Hippocampal formation (tissue), 2 donors: ENCODE measurements around the gene PSMC3.

Experiments used
- DNase-seq, 2 donors: peaks; one replicate each; lab custom pipeline; 2025; lab: John Stamatoyannopoulos, UW

Gene PSMC3

DNA sequence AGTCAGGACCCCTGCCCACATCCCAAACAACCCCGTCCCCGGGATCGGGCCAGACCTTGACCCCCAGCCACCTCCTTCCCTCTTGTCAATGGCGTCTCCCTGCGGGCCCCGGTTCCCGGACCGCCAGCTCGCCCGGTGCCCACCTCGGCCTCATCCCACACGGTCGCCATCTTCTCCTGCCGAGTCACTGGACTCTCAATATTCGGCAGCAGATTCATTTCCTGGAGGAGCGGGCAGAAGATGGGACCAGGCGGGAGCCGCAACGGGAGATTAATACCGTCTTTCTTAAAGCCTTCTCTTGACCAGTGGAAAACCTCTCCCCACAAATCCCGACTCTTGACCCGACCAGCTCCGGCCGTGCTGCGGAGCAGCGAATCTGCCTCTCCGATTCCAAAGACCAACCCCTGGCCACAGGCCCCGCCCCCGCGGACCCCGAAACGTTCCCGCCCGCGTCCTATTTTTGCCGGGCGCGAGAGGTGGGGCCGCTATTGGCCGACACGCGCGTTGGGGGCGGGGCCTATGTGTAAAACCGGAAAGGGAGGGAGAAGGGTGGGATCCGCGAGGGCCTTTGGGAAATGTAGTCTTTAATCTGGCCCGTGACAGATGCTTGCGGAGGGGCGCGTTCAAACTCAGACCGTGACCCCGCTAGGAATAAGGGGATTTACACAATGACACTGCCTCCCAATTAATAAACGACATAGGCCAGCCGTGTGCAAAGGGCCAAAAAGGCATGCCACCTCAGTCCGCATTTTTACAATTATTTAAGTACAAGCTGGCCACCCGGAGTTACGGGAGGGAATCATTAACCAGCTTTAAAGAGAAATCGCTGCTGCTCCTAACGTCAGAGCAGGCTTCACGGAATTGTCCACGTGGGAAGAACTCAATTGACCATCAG lies at the start of gene PSMC3:
Gene PSMC3, minus strand, starts transcription at position 378 of the 895 bp plus-strand sequence. Its CDS starts 160 bp downstream, at position 218.
- peak; percentile 96 to 98 for DNase-seq

GRCh38 chr11:47470671-47471070 lies 44.4 kb upstream of the PSMC3 start:
- no peak for DNase-seq

DNA sequence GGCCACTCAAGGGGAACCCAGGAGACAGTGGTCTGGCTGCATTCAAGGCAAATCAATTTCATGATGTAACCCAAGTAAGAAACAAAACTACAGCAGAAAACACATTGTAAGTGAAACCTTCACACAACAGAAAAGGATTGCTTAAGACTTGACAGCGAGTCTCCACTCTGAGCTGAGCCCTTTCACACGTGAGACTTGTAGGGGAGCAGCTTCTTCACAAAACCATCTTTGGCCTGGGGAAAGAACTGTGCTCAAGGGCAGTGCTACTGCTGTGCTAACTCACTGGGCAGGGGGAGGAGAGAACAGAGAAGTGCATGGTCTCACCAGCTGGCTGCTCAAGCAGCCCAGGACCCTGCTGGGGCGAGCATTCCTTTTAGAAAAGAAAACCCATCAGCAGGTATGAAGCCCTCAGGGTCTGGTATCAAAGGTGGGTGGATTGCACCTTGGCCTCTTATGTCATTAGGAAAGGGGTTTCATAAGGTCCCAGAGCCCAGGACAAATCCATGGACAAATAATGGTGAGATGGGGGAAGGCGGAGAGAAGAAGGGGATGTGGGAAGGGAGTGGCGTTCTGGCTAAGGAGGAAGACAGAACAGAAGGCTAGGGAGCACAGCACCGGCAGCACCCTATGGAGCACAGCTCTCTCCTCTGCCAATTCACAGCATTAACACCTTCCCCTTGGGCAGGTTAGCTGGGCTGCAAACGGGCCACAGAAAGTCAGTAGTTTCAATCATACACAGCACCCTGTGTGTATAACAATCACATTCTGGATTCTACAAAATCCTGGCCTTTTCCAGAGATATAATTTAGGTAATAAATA lies 43.3 kb upstream of the PSMC3 start:
- no peak for DNase-seq

DNA sequence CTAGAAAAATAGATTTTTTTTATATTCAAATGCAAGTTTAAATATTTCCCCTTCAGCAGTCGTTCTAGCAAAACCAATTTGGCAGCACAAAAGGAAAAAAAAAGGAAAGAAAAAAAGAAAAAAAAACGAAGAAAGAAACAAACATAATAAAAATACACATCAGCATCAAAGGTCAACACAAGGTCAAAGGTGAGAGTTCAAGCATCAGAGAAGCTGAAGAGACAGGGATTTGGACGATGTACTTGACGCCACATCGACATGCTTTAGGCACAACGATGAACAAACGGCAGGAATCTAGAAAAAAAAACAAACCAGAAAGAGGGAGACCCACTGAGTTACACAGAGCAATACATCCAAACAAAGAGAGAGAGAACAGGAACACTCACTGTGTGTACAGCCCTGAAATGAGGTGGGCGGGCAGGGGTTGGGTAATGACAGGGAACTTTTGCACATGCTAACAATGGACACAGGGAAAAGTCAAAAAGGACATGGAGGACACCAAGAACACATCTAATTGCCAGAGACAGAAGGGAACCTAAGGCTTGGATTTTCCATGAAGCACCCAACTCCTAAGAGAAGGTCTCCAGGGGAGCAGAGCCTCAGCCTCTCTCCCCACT lies 42.5 kb upstream of the PSMC3 start:
- DNase-seq, result no peak

DNA sequence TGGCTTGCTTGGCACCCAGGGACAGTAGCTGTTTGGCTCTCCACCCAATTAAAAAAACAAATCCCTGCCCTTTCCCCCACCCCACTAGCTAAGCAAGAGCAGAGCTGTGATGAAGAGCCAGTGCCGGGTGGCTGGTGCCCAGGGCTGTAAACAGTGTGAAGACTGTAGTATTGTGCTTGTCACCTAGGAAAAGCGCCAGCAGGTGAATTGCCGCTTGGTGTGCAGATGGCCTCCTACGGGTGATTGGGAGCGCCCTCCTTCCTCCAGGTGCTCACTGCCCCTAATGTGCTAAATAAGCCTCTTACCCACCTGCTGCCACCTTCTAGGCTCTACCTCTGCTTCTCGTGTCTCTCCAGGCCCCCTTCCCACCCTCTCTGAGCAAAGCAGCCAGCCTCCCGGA lies 41.1 kb upstream of the PSMC3 start:
- DNase-seq, result no peak

DNA sequence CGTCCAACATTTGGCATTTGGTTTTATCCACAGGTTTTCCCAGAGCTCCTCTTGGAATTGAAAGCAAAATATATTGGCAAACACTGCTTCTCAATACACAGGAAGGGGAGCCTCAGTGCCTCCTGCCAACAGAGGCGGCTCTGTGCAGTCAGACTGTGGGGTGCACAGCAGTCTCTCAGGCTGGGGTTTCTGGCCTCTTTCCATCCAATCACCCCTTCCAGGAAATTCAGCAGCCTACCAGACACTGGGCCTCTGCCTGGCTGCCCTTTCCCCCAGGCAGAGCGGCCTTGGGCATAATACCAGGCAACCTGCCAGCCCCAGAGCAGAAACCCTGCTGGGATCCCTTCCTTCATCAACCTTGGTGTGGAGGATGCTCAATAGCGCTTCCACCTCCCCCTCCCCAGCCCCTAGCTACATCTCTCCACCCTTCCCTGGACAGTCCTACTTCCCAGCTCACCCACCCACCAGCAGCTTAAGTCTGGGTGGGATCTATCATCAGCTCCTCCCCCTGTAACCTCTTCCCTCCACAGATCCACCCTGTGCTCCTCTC lies 40.5 kb upstream of the PSMC3 start:
- peak; percentile 63 to 78 for DNase-seq

DNA sequence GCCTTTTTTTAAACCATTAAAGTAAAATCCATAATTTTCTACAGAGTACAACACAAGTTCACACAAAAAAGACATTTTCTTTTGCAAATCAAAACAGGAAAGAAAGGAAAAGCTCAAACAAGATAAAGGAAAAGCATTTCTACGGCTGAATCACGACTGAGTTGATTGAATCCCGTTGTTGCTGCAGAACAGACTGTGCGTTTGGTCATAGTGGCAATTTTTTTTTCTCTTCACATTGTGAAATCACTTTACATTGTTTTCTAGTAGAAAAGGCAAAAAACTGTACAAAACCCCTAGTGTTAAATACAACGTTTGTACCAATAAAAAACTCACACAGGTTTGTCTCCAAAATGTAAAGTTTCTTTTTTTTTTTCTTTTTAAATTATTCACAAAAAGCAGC lies 40.0 kb upstream of the PSMC3 start:
- no peak for DNase-seq

DNA sequence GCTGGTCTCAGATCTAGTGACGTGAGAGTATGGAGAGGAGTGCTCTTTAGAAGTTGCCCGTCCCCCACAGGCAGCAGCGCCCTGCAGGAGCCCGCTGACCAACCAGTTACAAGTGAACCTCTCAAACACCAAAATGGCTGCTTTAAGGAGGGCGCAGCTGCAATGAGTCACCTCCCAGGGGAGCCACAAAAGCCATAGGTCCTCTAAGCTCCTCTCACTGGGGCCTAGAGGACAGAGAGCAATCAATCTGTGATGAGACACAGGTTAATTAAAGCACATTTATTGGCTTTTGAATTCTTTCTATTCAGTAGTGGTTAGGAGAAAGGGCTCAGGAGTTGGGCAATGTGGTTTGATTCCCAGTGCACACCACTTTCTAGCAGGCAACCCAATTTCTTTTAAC lies 38.2 kb upstream of the PSMC3 start:
- no peak for DNase-seq

- no peak for DNase-seq
Observed at GRCh38 chr11:47461876-47462275, 35.6 kb upstream of the PSMC3 start.

GRCh38 chr11:47460571-47461235 lies 34.5 kb upstream of the PSMC3 start:
- no peak for DNase-seq

GRCh38 chr11:47454258-47454671 lies 28.0 kb upstream of the PSMC3 start:
- peak; percentile 52 to 75 for DNase-seq

GRCh38 chr11:47453365-47453764 lies 27.1 kb upstream of the PSMC3 start:
- DNase-seq, result no peak

- DNase-seq, result no peak
Observed at GRCh38 chr11:47451990-47452389, 25.8 kb upstream of the PSMC3 start.

DNA sequence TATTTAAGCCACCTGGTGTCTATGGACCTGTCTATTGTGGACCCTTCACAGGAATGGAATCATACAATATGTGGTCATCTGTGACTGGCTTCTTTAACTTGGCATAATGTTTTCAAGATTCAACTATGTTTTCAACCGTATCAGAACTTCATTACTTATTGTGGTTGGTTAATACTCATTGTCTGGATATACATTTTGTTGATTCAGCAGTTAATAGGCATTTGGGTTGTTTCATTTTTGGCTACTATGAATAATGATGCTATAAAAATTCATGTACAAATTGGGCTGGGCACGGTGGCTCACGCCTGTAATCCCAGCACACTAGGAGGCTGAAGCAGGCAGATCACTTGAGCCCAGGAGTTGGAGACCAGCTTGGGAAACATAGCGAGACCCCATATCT lies 25.2 kb upstream of the PSMC3 start:
- no peak for DNase-seq

DNA sequence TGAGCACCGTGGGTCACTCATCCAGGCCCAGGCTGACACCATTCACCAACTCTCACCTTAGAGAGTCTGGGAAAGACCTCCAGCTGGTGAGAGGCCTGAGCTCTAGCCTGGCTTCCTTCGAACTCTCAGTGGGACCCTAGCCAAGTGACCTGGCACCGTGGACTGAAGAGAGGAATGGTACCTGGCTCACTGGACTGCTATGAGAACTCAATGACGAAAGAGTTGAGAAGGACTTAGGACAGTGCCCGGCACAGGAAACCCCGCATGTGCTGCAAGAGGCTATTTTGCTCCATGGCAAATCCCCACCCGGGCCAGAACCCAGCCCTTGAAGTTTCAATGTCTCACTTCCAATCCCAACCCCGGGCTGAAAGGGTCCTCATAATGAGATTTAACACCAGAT lies 23.3 kb upstream of the PSMC3 start:
- DNase-seq, result no peak

DNA sequence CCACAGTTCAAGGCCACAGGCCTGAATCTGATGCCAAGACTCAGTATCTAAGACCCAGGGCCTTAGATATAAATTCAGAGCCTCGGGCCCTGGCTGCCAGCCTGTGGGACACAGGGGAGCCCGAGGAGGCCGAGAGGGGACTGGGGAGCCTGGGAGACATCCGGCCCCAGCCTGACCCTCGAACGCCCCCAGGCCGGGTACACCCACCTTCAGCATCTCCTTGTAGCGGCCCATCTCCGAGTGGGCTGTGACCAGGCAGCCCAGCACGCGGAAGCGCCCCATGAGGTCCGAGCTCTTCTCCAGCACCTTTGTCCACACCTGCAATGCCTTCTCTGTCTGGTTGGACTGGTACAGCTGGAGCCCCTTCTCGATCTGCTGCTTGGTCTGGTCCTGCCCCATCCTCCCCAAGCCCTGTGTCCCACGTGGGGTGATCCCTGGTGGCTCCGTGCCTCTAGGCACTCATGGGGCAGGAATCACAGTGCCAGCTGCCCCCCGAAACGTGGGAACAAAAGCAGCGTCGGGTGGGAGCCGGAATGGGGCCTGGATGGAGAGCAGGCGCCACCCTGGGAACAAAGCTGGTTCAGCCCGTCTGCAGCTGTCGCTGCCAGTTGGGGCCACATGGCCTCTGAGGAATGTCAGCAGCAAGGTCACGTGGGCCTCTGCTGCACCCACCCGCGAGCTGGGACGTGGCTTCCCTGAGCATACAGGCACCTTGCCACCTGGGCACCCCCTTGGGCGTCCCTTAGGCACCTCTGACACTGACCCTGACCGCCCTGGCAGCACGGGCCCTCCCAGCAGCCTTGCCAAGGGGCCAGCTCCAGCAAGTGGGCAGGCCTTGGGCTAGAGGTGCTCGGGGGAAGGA lies 22.6 kb upstream of the PSMC3 start, which contains the start of gene RAPSN:
Gene RAPSN, minus strand, starts transcription at position 571 of the 862 bp plus-strand sequence. Its CDS starts 172 bp downstream, at position 399.
- DNase-seq, result no peak

- no peak for DNase-seq
Observed at GRCh38 chr11:47447906-47448305, 21.7 kb upstream of the PSMC3 start.

- no peak for DNase-seq
Observed at GRCh38 chr11:47446833-47447232, 20.6 kb upstream of the PSMC3 start.

DNA sequence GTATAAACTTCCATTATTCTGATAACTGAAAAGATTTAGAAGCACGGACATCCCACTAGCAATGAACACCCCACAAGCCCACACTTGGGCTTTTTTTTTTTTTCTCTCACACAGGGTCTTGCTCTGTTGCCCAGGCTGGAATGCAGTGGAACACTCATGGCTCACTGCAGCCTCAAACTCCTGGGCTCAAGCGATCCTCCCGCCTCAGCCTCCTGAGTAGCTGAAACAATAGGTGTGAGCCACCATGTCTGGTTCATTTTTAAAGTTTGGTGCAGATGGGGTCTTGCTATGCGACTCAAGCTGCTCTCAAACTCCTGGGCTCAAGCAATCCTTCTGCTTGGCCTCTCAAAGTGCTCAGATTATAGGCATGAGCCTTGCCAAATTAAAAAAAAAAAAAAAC lies 19.6 kb upstream of the PSMC3 start:
- no peak for DNase-seq

DNA sequence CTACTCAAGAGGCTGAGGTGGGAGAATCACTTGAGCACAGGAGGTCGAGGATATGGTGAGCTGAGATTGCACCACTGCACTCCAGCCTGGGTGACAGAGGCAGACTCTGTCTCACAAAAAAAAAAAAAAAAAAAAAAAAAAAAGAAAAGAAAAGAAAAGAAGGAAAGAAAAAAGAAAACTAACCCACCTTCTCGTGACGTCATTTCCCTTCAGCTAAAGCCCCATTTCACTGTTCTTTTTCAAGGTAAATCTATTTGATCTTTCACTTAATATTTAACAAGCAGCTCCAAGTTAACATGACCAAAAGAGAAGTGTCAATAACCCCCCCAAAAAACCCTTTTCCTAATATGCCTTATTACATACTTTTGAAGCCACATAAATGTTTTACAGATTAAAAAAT lies 17.6 kb upstream of the PSMC3 start:
- no peak for DNase-seq
